Adipocyte (in vitro differentiated cells): ENCODE data around the gene HOXB4.

Experiments
- DNase-seq: peaks from one replicate; pipeline ENCODE4 v3.0.0-alpha.2; 2015; ENCODE audit warnings: low read depth
- H3K27me3 ChIP-seq: replicated peaks from 2 replicates; pipeline ENCODE4 v1.7.0; 2013; ENCODE audit warnings: mild to moderate bottlenecking, low read length, moderate library complexity; ENCODE audit not compliant: control insufficient read depth, insufficient read depth
- H3K36me3 ChIP-seq: 2 replicates; pipeline ENCODE4 v1.7.0; 2013; ENCODE audit warnings: low read length, mild to moderate bottlenecking, moderate library complexity; ENCODE audit not compliant: control insufficient read depth, insufficient read depth, severe bottlenecking
- H3K4me1 ChIP-seq: 2 replicates; pipeline ENCODE4 v1.7.0; 2013; ENCODE audit warnings: mild to moderate bottlenecking, low read length, moderate library complexity; ENCODE audit not compliant: control insufficient read depth, insufficient read depth
- H3K4me3 ChIP-seq: 2 replicates; pipeline ENCODE4 v1.7.0; 2013; ENCODE audit warnings: mild to moderate bottlenecking, low read length, moderate library complexity
- H3K9ac ChIP-seq: 2 replicates; pipeline ENCODE4 v1.7.0; 2013; ENCODE audit warnings: mild to moderate bottlenecking, low read length, moderate library complexity
- H3K9me3 ChIP-seq: 2 replicates; pipeline ENCODE4 v1.7.0; 2013; ENCODE audit warnings: mild to moderate bottlenecking, low read length, moderate library complexity; ENCODE audit not compliant: control insufficient read depth

HOXB4 gene

DNA sequence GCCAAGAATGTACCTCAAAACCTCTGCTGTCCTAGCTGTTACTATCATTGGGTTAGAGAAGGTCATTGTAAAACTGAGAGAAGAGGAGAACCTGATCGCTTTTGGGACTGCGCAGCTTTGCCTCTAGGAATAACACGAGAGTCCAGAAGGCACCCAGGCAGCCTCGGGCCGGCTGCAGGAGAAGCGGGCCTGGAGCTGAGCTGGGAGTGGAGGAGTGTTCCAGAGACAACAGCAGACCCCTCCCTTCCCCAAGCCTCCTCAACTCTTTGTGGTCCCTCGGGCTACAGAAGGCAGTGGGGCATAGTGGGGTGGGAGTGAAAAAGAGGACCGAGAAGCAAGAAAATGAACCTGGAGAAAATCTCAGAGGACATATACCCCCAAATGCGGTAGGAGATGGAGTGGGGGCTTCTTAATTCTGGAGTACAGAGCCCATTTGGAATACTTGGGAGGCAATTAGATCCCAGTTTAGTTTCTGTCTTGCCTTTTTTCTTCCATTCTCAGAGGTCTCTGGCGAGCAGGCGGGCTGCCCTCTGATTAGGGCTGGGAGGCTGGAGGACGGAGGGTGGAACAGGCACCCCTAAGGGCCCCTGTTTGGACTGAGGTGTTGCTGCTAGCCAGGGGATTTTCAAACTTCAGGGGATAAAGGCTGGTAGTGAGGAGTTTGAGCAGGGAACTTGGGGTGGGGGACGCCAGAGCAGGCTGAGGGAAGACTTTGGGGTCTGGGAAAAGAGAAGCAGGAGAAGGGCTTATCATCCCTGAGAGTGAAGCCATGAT is 19.9 kb downstream of the HOXB4 start:
- Histone ChIP-seq H3K4me1 (peaks cover 61% of the 10 kb centered on the region), H3K4me3 (no peak overlapping the region), H3K9me3 (no peaks in the 10 kb centered on the region), H3K27me3 (no peaks in the 10 kb centered on the region), H3K9ac (no peak overlapping the region), H3K36me3 (no peaks in the 10 kb centered on the region)
- DNase-seq = no peak

GRCh38 chr17:48556576-48557401 is 21.4 kb downstream of the HOXB4 start:
- DNase-seq = no peak
- H3K36me3 ChIP-seq = peaks cover 2% of the 10 kb centered on the region
- peaks cover 68% of the 10 kb centered on the region for H3K4me1 ChIP-seq
- H3K4me3 ChIP-seq = peak overlapping the region; percentile 60
- no peaks in the 10 kb centered on the region for H3K27me3 ChIP-seq
- peak overlapping the region; percentile 66 for H3K9ac ChIP-seq
- no peaks in the 10 kb centered on the region for H3K9me3 ChIP-seq

GRCh38 chr17:48556229-48556575 is 21.9 kb downstream of the HOXB4 start:
- DNase-seq = no peak
- Histone ChIP-seq H3K9ac (peak overlapping the region; percentile 66), H3K4me1 (peaks cover 68% of the 10 kb centered on the region), H3K27me3 (no peaks in the 10 kb centered on the region), H3K4me3 (peak overlapping the region; percentile 60), H3K9me3 (no peaks in the 10 kb centered on the region), H3K36me3 (peaks cover 4% of the 10 kb centered on the region)

- peak overlapping the region; percentile 84 for H3K9ac ChIP-seq
- no peak for DNase-seq
- H3K27me3 ChIP-seq = no peaks in the 10 kb centered on the region
- peaks cover 66% of the 10 kb centered on the region for H3K4me1 ChIP-seq
- H3K9me3 ChIP-seq = no peaks in the 10 kb centered on the region
- H3K4me3 ChIP-seq = peak overlapping the region; percentile 78
- peaks cover 5% of the 10 kb centered on the region for H3K36me3 ChIP-seq
These were observed 22.6 kb downstream of the HOXB4 start for GRCh38 chr17:48555258-48556228.

GRCh38 chr17:48554412-48555257 is 23.5 kb downstream of the HOXB4 start:
- no peaks in the 10 kb centered on the region for H3K27me3 ChIP-seq
- H3K36me3 ChIP-seq = peaks cover 15% of the 10 kb centered on the region
- H3K9ac ChIP-seq = peak overlapping the region; percentile 84
- H3K4me1 ChIP-seq = peaks cover 60% of the 10 kb centered on the region
- H3K9me3 ChIP-seq = no peaks in the 10 kb centered on the region
- H3K4me3 ChIP-seq = peak overlapping the region; percentile 78
- no peak for DNase-seq

GRCh38 chr17:48553826-48554225 is 24.3 kb downstream of the HOXB4 start:
- H3K9ac ChIP-seq = peak overlapping the region; percentile 84
- H3K36me3 ChIP-seq = peaks cover 18% of the 10 kb centered on the region
- no peak for DNase-seq
- H3K4me3 ChIP-seq = peak overlapping the region; percentile 78
- H3K4me1 ChIP-seq = peaks cover 55% of the 10 kb centered on the region
- H3K27me3 ChIP-seq = no peaks in the 10 kb centered on the region
- H3K9me3 ChIP-seq = no peaks in the 10 kb centered on the region

- peaks cover 56% of the 10 kb centered on the region for H3K4me1 ChIP-seq
- no peak for DNase-seq
These were observed 25.0 kb downstream of the HOXB4 start for GRCh38 chr17:48553190-48553547.

DNA sequence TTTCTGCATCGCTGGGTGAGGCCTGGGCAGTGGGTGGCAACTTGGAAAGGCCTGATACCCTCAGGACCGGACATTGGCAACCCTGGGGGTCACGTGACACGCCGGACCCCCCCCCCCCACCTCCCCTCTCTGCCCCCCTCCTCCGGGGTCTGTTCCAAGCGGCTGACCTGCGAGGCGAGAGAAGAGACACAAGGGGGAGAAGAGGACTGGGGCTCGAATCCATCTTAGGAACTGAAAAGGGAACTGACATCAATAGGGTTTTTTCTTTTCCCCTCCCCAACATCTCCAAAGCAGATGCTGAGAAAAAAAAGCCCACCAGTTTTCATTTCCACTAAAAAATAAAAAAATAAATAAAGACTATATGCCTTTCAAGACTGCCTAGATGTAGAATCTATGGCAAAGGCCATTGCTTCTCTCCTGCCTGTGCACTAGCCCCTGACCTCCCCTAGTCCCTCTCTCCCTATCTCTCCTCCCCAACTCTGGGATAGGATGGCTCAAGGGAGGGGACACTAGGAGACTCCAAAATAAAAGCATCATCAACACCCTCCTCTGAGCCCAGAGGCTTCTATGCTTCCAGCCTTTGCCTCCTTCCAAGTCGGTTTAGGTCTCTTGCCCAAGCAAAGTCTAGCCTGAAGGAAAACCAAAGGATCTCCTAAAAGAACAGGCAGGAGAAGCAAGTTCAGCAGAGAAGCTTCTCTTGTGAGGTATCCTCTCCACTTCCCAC is 25.5 kb downstream of the HOXB4 start:
- DNase-seq = no peak
- Histone ChIP-seq H3K4me1 (peaks cover 59% of the 10 kb centered on the region), H3K36me3 (peaks cover 18% of the 10 kb centered on the region), H3K9me3 (no peaks in the 10 kb centered on the region), H3K4me3 (peak overlapping the region; percentile 78), H3K9ac (peak overlapping the region; percentile 84), H3K27me3 (no peaks in the 10 kb centered on the region)

More at GRCh38 chr17:48553190-48553547, 25.0 kb downstream of the HOXB4 start:
- Histone ChIP-seq H3K36me3 (peaks cover 18% of the 10 kb centered on the region), H3K27me3 (no peaks in the 10 kb centered on the region), H3K9ac (peak overlapping the region; percentile 84), H3K9me3 (no peaks in the 10 kb centered on the region), H3K4me3 (peak overlapping the region; percentile 78)

DNA sequence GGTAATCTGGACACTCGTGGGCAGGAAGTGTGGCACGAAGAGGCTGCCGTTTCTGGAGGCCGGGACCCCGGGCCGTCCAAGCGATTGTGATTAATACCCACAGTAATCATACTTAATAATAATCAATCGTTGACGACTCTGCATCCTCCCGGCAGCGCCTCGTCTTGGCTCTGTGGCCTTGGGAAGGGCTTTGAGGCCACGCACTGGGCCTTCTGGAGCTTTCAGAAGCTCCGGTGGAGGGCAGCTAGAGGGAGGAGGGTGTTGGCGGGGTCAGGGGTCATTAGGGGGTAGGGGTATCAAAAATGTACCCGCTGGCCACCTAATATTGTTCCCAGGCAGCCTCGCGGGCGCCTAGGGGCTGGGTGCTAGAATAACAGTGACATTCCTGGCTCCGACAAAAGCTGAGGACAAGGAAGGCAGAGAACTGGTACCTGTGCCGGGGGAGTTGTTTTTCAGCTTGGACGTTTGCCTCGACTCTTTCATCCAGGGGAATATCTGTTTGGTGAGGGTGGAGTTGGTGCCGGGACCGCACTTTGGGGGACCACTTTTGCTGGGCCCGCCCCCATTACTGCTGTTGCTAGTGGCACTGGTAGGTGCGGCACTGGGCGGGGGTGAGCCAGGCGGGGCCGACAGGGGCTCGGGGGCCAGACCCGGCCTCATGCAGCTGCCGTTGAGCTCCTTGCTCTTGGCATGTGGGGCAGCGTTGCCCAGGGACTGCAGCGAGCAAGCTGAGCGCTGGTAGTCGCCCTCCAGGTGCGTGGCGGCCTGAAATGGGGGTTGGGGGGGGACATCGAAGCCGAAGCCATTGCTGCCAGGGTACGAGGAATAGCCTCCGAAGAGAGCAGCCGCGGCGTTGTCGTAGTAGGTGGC is 26.3 kb downstream of the HOXB4 start:
- peaks cover 58% of the 10 kb centered on the region for H3K4me1 ChIP-seq
- no peak for DNase-seq
- peaks cover 18% of the 10 kb centered on the region for H3K36me3 ChIP-seq
- H3K4me3 ChIP-seq = no peak overlapping the region
- H3K27me3 ChIP-seq = no peaks in the 10 kb centered on the region
- H3K9me3 ChIP-seq = no peaks in the 10 kb centered on the region
- no peak overlapping the region for H3K9ac ChIP-seq
